GM06990 (cell line): ENCODE results near the gene THSD4.

Experiments used
- DNase-seq: peaks from one replicate; pipeline ENCODE4 v3.0.0-alpha.2; 2011; ENCODE audit not compliant: insufficient read length; ENCODE audit errors: extremely low read depth
- H3K27me3 ChIP-seq: replicated peaks from 2 replicates; pipeline ENCODE4 v1.6.0; 2011; ENCODE audit warnings: low read length; ENCODE audit not compliant: control insufficient read depth, insufficient read depth
- H3K36me3 ChIP-seq: 2 replicates; pipeline ENCODE4 v1.5.1; 2011; ENCODE audit warnings: low read length; ENCODE audit not compliant: control insufficient read depth, insufficient read depth
- H3K4me3 ChIP-seq: replicated peaks from 2 replicates; pipeline ENCODE4 v1.5.1; 2011; ENCODE audit warnings: low read depth, mild to moderate bottlenecking, control low read depth, low read length
- CTCF ChIP-seq: IDR thresholded peaks from 2 replicates; pipeline ENCODE4 v1.5.1; 2011; ENCODE audit warnings: low read length, control low read depth, mild to moderate bottlenecking, inconsistent platforms; ENCODE audit not compliant: insufficient read depth, poor library complexity, severe bottlenecking

The THSD4 gene

GRCh38 chr15:71729319-71729718 lies 614.0 kb downstream of the THSD4 start:
- Histone ChIP-seq H3K27me3 (no peaks in the 10 kb centered on the region), H3K36me3 (no peaks in the 10 kb centered on the region), H3K4me3 (no peak overlapping the region)
- TF ChIP-seq CTCF: no peak
- no peak for DNase-seq

- Histone ChIP-seq H3K4me3 (no peak overlapping the region), H3K27me3 (no peaks in the 10 kb centered on the region), H3K36me3 (no peaks in the 10 kb centered on the region)
- peak; percentile 77 for TF ChIP-seq CTCF
- DNase-seq: no peak
Observed at GRCh38 chr15:71730277-71731144, 615.2 kb downstream of the THSD4 start.

- H3K36me3 ChIP-seq: no peaks in the 10 kb centered on the region
- no peak for DNase-seq
- H3K4me3 ChIP-seq: no peak overlapping the region
- TF ChIP-seq CTCF: no peak
- no peaks in the 10 kb centered on the region; the same call in 1 of the 2 replicates for H3K27me3 ChIP-seq
Observed at GRCh38 chr15:71732636-71733035, 617.4 kb downstream of the THSD4 start.

- Histone ChIP-seq H3K36me3 (no peaks in the 10 kb centered on the region), H3K27me3 (no peaks in the 10 kb centered on the region; the same call in 1 of the 2 replicates), H3K4me3 (no peak overlapping the region)
- TF ChIP-seq CTCF: no peak
- DNase-seq: no peak
Observed at GRCh38 chr15:71733122-71733521, 617.9 kb downstream of the THSD4 start.

GRCh38 chr15:71734709-71735384 lies 619.6 kb downstream of the THSD4 start:
- DNase-seq: no peak
- H3K36me3 ChIP-seq: no peaks in the 10 kb centered on the region
- H3K4me3 ChIP-seq: no peak overlapping the region
- no peak for TF ChIP-seq CTCF
- no peaks in the 10 kb centered on the region; the same call in 1 of the 2 replicates for H3K27me3 ChIP-seq
